ENCODE data around the gene SMIM7.

GRCh38 chr19:16652854-16653253 lies 7.1 kb downstream of the SMIM7 start:
- TF ChIP-seq, protein P1, sequence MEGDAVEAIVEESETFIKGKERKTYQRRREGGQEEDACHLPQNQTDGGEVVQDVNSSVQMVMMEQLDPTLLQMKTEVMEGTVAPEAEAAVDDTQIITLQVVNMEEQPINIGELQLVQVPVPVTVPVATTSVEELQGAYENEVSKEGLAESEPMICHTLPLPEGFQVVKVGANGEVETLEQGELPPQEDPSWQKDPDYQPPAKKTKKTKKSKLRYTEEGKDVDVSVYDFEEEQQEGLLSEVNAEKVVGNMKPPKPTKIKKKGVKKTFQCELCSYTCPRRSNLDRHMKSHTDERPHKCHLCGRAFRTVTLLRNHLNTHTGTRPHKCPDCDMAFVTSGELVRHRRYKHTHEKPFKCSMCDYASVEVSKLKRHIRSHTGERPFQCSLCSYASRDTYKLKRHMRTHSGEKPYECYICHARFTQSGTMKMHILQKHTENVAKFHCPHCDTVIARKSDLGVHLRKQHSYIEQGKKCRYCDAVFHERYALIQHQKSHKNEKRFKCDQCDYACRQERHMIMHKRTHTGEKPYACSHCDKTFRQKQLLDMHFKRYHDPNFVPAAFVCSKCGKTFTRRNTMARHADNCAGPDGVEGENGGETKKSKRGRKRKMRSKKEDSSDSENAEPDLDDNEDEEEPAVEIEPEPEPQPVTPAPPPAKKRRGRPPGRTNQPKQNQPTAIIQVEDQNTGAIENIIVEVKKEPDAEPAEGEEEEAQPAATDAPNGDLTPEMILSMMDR (IDR thresholded peaks at IDR 0.05), result no peak
- TF ChIP-seq POLR2A (IDR thresholded peaks at IDR 0.05), result no peak
